GM12873 (cell line): ENCODE data around the gene DUSP23.

ENCODE experiments used
- TF ChIP-seq, protein P1 (sequence below): IDR thresholded peaks from 2 replicates; pipeline ENCODE4 v1.5.1; 2012; ENCODE audit warnings: low read depth, mild to moderate bottlenecking, moderate library complexity, low read length, control low read depth; ENCODE audit not compliant: insufficient read depth; ENCODE audit errors: missing control alignments

The DUSP23 gene

DNA sequence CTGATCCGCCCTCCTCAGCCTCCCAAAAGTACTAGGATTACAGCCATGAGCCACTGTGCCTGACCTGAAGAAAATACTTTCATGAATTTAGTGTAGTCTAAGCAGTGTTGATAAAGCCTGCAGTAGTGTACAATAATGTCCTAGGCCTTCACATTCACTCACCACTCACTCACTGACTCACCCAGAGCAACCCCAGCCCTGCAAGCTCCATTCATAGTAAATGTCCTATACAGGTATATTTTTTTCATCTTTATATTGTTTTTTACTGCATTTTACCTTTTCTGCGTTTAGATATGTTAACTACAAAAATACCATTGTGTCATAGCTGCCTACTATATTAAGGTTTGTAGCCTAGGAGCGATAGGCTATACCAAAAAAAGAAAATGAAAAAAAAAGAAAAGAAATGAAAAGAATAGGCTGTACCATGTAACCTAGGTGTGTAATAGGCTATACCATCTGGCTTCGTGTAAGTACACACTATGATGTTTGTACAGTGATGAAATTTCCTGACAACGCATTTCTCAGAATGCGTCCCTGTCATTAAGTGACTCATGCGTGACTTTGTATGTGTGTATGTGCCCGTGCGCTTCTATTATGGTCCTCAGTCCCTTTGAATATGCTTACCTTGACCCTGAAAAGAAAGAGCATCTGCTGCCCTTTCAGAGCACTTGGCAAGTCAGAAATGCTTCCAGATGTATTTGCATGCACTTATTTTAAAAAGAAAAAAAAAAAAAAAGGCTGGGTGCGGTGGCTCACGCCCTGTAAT lies 36.7 kb downstream of the DUSP23 start:
- TF ChIP-seq, protein P1, sequence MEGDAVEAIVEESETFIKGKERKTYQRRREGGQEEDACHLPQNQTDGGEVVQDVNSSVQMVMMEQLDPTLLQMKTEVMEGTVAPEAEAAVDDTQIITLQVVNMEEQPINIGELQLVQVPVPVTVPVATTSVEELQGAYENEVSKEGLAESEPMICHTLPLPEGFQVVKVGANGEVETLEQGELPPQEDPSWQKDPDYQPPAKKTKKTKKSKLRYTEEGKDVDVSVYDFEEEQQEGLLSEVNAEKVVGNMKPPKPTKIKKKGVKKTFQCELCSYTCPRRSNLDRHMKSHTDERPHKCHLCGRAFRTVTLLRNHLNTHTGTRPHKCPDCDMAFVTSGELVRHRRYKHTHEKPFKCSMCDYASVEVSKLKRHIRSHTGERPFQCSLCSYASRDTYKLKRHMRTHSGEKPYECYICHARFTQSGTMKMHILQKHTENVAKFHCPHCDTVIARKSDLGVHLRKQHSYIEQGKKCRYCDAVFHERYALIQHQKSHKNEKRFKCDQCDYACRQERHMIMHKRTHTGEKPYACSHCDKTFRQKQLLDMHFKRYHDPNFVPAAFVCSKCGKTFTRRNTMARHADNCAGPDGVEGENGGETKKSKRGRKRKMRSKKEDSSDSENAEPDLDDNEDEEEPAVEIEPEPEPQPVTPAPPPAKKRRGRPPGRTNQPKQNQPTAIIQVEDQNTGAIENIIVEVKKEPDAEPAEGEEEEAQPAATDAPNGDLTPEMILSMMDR, result no peak

DNA sequence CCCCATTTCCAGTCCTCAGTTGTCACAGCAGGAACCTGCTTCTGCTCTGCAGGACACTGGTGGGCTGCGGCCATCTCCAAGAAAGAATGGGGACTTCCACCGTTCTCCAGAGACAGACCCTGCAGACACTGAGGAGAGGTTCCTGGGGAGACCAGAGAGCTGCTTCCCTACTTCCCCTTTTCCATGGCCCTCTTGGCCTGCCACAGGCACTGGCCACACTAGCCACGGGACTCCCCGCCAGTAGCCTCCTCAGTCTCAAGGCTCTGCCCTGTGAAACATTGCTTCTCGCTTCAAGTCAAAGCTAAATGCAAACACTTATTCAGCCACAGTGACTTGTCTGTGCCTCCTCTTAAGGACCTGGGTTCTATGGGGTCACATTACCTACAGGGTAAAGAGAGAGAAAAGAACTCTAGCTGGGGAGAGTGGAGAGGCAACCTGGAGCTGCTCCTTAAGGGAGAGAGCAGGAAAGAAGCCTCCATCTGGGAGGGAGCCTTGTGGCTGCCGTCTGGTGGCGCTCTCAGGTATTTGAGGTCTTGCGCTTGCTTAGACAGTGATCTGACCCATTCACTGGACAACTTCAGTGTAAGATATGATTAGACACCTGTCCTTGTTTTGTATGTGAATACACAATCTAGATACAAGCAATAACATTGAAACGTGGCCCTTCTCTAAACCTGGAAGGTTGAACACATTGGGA lies 40.6 kb downstream of the DUSP23 start:
- TF ChIP-seq, protein P1, result peak; percentile 80

DNA sequence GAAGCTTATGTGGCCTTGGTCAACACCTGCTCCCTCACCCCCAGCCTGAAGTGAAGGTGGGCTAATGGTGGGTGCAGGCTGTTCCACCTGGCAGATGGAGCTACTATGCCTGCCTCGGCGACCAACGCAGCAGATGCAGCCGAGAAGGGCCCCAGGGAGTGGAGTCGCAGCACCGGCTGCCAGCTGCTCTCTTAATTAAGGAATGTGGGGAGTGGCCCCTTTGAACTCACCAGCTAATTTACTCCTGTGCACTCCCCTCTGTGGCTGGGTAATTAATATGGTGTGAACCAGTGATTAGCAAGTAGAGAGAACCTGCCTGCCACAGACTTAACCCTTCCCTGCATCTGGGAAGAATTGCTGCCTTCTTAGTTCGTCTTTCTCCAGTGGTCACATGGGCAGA lies 42.6 kb downstream of the DUSP23 start:
- TF ChIP-seq, protein P1, result no peak

DNA sequence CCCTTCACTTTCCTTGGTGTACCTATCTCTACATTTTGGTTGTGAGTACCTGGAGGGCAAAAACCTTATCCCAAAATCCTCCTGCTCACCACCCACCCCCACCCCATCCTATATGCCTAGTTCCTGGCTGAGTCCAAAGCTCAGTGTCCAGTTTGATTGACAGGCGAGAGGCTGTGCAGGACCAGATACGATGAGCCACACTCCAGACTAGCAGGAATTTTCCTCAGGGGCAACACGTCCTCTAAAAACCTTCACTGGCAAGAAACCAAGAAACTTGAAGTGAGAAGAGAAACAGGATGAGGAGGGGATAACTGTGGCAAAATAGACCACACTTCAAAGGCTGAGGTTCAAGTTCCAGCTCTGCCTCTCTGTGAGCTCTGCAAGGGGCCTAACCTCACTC lies 44.8 kb downstream of the DUSP23 start:
- TF ChIP-seq, protein P1, result no peak

DNA sequence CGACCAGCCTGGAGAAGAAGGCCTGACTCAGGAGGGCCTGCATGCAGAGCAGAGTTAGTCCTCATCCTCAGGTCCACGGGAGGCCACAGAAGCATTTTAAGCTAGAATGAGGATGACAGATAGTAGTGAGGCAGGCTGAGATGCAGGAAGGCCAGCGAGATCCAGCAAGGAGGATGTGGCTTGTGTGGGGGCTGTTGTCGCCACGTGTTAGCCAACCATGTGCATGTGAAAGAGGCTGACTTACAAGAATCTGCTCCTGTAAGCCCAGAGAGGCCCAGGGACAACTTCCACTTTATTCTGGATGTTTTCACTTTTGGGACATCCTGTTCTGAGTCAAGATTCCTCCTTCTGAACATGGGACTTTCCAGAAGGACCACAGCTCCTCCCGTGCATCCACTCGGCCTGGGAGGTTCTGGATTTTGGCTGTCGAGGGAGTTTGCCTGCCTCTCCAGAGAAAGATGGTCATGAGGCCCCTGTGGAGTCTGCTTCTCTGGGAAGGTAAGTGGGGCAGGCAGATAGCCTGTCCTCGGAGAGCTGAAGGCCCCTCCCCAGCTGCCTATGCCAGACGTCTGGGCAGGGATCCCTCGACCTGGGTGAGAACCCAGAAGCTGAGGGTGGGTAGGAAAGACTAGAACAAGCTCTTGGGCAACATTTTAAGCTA lies 45.8 kb downstream of the DUSP23 start, which contains the start of gene SLAMF8:
Gene SLAMF8, plus strand, starts transcription at position 433 of the 661 bp plus-strand sequence. Its CDS starts 26 bp downstream, at position 459.
- TF ChIP-seq, protein P1, result no peak

DNA sequence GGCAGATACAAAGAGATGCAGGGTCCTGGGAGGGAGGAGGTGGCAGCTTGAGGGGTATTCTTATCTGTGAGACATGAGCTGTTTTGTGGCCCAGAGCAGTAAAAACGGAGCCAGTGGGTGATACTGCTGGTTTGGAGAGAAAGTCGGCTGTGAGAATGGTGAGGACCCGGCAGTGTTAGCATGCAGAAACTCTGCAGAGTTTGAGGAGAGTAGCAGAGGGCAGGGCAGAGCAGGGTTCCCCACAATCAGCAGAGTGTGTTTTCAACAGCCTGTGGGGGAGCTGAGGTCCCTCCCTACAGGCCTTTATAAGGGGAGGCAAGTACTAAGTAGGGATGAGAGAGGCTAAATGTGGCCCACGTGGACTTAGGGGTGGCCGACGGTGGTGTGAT lies 46.3 kb downstream of the DUSP23 start:
- TF ChIP-seq, protein P1, result no peak

DNA sequence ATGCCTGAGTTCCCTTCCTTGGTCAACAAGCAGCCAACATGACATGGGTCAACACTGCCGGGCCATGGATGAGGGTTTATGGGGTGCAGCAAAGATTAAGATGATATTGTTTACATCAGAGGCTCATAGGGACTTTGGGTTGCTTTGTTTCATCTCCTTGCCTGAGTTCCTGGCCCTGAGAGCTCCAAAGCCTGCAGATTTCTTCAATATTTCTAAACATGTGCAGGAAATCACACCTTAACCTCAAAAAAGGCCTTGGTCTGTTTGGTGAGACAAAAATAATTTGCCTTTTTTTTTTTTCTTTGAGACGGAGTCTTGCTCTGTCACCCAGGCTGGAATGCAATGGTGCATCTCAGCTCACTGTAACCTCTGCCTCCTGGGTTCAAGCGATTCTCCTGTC lies 46.8 kb downstream of the DUSP23 start:
- TF ChIP-seq, protein P1, result no peak
